Activated T-cell treated with anti-CD3 and anti-CD28 coated beads, Interleukin-2, amount 50 U/mL, for 72 hours (primary cell): ENCODE measurements around the gene HADHA. TPM values are rescaled to one million over a fixed set of nuclear protein-coding genes. Genes with fewer than 3 reads are reported as not detected.

Experiments used
- ATAC-seq, 2 donors: fragments of 150-1000 bp; cut with Tn5 transposase; replicated peaks in 1 of 2; 2 replicates each; pipeline ENCODE4 v1.10.0; 2021; ENCODE audit warnings: moderate library complexity in 2 of 2, mild to moderate bottlenecking in 1 of 2
- DNase-seq, 2 donors: peaks; one replicate each; pipeline ENCODE4 v3.0.0; 2021 to 2022; ENCODE audit warnings: mixed read lengths in 1 of 2
- H3K27ac Mint-ChIP-seq: one replicate; pipeline ENCODE4 v1.8.0; 2022; ENCODE audit warnings: mild to moderate bottlenecking, moderate library complexity, mixed read lengths
- H3K27me3 Mint-ChIP-seq: one replicate; pipeline ENCODE4 v1.8.0; 2022; ENCODE audit warnings: low read depth, mixed read lengths
- H3K36me3 Mint-ChIP-seq, 2 donors: one replicate each; pipeline ENCODE4 v1.8.0; 2022; ENCODE audit warnings: mixed read lengths in 2 of 2, mild to moderate bottlenecking in 1 of 2; ENCODE audit not compliant: insufficient read depth in 2 of 2
- H3K4me1 Mint-ChIP-seq: one replicate; pipeline ENCODE4 v1.8.0; 2022; ENCODE audit warnings: low read depth, mixed read lengths
- H3K4me3 Mint-ChIP-seq, 2 donors: one replicate each; pipeline ENCODE4 v1.8.0; 2022; ENCODE audit warnings: mild to moderate bottlenecking in 2 of 2, mixed read lengths in 2 of 2, moderate library complexity in 2 of 2
- H3K9me3 Mint-ChIP-seq, 2 donors: one replicate each; pipeline ENCODE4 v1.8.0; 2022; ENCODE audit warnings: mixed read lengths in 2 of 2
- total RNA-seq, 2 donors: library from RNA; stranded (reverse); gene quantifications; one replicate each; pipeline ENCODE4 v1.2.3, GENCODE V29; 2022

Gene HADHA
- total RNA-seq, 2 donors from 2014 or later, result 108 TPM

DNA sequence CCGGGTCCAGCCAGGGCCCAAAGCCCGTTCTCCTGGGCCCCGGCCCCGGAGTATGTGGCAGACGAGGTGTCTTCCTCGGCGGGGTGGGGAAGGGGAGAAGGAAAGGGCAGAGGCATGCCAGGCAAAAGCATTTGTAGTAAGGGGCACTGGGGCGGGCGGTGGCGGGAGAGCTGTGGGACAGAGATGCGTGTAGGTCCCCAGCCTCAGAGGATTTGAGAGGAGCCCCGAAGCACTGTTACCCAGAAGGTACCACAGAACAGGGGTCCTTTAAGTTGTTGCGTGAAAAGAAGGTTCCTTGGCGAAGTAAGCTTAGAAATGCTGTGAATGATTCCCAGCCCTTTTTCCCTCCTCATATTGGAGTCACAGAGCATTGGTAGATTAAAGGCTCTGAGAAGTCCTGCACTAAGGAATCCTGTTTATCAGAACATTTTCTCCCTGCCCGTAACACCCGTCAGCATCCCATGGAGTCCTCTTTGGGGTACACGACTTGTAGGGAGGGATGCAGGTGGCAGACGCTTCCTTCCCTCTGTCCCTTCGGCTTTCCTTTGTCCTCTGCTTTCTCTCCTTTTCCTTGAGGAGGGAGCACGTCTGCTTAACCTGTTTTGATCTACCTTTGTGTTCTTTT is 59.0 kb downstream of the HADHA start:
- no peak overlapping the region for H3K27ac Mint-ChIP-seq
- no peak for DNase-seq
- peaks cover 10% of the 10 kb centered on the region for H3K27me3 Mint-ChIP-seq
- H3K9me3 Mint-ChIP-seq, result no peaks in the 10 kb centered on the region
- ATAC-seq, result no peak
- peaks cover 1% of the 10 kb centered on the region for H3K4me1 Mint-ChIP-seq
- peak overlapping the region; percentile 70 to 76 for H3K4me3 Mint-ChIP-seq
- no peaks in the 10 kb centered on the region for H3K36me3 Mint-ChIP-seq

DNA sequence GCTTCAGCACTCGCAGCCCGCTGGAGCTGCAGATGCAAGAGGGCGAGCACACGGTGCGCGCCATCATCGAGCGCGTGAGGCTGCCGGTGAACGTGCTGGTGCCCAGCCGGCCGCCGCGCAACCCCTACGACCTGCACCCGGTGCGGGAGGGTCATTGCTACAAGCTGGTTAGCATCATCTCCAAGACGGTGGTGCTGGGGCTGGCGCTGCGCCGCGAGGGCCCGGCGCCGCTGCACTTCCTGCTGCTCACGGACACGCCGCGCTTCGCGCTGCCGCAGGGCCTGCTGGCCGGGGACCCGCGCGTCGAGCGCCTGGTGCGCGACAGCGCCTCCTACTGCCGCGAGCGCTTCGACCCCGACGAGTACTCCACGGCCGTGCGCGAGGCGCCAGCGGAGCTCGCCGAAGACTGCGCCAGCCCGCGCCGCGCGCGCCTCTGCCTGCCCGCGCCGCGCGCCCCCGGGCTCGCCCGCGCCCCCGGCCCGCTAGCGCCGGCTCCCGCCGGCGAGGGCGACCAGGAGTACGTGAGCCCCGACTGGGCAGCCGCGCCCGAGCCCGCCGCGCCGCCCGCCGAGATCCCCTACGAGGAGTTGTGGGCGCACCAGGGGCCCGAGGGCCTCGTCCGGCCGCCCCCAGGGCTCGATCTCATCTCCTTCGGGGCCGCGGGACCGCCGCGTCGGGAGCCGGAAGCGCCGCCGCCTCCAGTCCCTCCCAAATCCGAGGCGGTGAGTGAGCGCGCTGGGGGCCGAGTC is 59.7 kb downstream of the HADHA start:
- peaks cover 7% of the 10 kb centered on the region for H3K4me1 Mint-ChIP-seq
- peaks cover 16% of the 10 kb centered on the region for H3K27me3 Mint-ChIP-seq
- no peak overlapping the region for H3K27ac Mint-ChIP-seq
- DNase-seq (peak; percentile 89), ATAC-seq (peak; percentile 96 to 97)
- H3K36me3 Mint-ChIP-seq, result no peaks in the 10 kb centered on the region
- no peaks in the 10 kb centered on the region for H3K9me3 Mint-ChIP-seq
- H3K4me3 Mint-ChIP-seq, result peak overlapping the region; percentile 70 to 76

DNA sequence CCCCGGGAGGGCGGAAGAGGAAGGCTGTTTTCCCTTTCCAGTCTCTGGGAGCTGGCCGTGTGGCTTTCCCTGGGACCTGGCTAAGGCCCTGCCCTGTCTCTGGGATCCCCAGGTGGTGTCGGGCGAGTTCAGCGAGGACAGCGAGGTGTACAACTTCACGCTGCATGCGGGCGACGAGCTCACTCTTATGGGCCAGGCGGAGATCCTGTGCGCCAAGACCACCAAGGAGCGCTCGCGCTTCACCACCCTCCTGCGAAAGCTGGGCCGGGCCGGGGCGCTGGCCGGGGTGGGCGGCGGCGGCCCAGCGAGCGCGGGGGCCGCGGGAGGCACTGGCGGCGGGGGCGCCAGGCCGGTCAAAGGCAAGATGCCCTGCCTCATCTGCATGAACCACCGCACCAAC is 60.3 kb downstream of the HADHA start:
- no peak for DNase-seq
- H3K27ac Mint-ChIP-seq, result no peak overlapping the region
- H3K4me3 Mint-ChIP-seq, result peak overlapping the region; percentile 68 to 70
- H3K27me3 Mint-ChIP-seq, result peaks cover 16% of the 10 kb centered on the region
- no peak for ATAC-seq
- no peaks in the 10 kb centered on the region for H3K9me3 Mint-ChIP-seq
- no peaks in the 10 kb centered on the region for H3K36me3 Mint-ChIP-seq
- peaks cover 11% of the 10 kb centered on the region for H3K4me1 Mint-ChIP-seq

DNA sequence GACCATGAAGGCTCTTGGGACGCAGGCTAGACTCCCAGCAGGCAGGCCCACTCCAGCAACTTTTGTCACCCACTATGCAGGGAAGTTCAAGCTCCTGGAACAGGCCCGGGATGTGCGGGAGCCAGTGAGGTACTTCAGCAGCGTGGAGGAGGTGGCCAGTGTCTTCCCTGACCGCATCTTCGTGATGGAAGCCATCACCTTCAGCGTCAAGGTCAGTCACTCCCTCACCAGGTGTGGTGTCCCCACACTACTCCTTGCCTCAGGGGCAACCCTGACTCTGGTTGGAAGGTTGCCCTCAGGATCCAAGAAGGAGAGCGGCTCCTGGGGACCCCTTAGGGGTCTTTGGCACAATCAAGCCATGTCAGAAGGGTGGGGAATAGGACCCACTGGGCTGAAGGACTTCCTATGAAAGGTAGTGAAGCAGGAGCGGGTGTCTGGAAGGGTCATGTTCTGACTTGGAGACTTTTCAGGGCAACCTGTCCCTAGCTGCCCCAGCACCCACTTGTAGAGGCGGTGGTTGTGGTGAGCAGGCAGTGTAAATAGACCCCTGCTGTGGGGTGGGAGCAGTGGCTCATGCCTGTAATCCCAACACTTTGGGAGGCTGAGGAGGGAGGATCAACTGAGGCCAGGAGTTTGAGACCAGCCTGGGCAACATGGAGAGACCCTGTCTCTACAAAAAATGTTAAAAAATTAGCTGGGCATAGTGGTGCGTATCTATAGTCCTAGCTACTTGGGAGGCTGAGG is 61.4 kb downstream of the HADHA start:
- Mint-ChIP-seq H3K27me3 (peaks cover 16% of the 10 kb centered on the region), H3K4me3 (peak overlapping the region in 1 of 2 donors; percentile 68), H3K9me3 (no peaks in the 10 kb centered on the region), H3K4me1 (peaks cover 12% of the 10 kb centered on the region), H3K27ac (no peak overlapping the region), H3K36me3 (no peaks in the 10 kb centered on the region)
- DNase-seq, result no peak
- no peak for ATAC-seq

GRCh38 chr2:26182441-26182840 is 62.0 kb downstream of the HADHA start:
- H3K36me3 Mint-ChIP-seq, result no peaks in the 10 kb centered on the region
- H3K4me3 Mint-ChIP-seq, result no peak overlapping the region
- no peak for ATAC-seq
- no peak overlapping the region for H3K27ac Mint-ChIP-seq
- H3K9me3 Mint-ChIP-seq, result no peaks in the 10 kb centered on the region
- DNase-seq, result no peak
- H3K27me3 Mint-ChIP-seq, result peaks cover 16% of the 10 kb centered on the region
- H3K4me1 Mint-ChIP-seq, result peaks cover 12% of the 10 kb centered on the region

GRCh38 chr2:26179446-26179913 is 65.0 kb downstream of the HADHA start:
- Mint-ChIP-seq H3K4me1 (peaks cover 12% of the 10 kb centered on the region), H3K27ac (no peak overlapping the region)

GRCh38 chr2:26178746-26179436 is 65.5 kb downstream of the HADHA start:
- DNase-seq, result no peak
- peak overlapping the region; percentile 59 to 74 for H3K4me3 Mint-ChIP-seq
- peaks cover 12% of the 10 kb centered on the region for H3K4me1 Mint-ChIP-seq

More at GRCh38 chr2:26179446-26179913, 65.0 kb downstream of the HADHA start:
- no peaks in the 10 kb centered on the region for H3K36me3 Mint-ChIP-seq
- peak in 1 of 2 donors; percentile 11 for ATAC-seq
- peak overlapping the region; percentile 59 to 74 for H3K4me3 Mint-ChIP-seq
- peaks cover 21% of the 10 kb centered on the region for H3K27me3 Mint-ChIP-seq
- DNase-seq, result no peak
- no peaks in the 10 kb centered on the region for H3K9me3 Mint-ChIP-seq

DNA sequence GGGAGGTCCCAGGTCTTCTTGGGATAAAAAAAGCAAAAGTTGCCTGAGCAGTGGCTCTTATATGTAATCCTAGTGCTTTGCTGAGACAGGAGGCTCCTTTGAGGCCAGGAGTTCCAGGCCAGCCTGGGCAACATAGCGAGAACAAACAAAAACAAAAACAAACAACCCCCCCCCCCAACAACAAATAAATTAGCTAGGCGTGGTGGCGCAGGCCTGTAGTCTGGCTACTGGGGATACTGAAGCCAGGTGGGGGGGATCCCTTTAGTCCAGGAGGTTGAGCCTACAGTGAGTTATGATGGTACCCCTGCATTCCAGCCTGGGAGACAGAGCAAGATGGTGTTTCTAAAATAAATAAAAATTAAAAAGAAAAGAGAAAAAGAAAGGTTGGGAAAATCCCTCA is 66.2 kb downstream of the HADHA start:
- ATAC-seq (no peak), DNase-seq (no peak)
- H3K9me3 Mint-ChIP-seq, result no peaks in the 10 kb centered on the region
- no peaks in the 10 kb centered on the region for H3K36me3 Mint-ChIP-seq
- no peak overlapping the region for H3K27ac Mint-ChIP-seq
- H3K4me1 Mint-ChIP-seq, result peaks cover 12% of the 10 kb centered on the region
- peaks cover 24% of the 10 kb centered on the region for H3K27me3 Mint-ChIP-seq
- peak overlapping the region; percentile 39 to 74 for H3K4me3 Mint-ChIP-seq

More at GRCh38 chr2:26178746-26179436, 65.5 kb downstream of the HADHA start:
- Mint-ChIP-seq H3K27me3 (peaks cover 24% of the 10 kb centered on the region), H3K9me3 (no peaks in the 10 kb centered on the region), H3K36me3 (no peaks in the 10 kb centered on the region), H3K27ac (no peak overlapping the region)
- ATAC-seq, result peak; percentile 61 to 62

DNA sequence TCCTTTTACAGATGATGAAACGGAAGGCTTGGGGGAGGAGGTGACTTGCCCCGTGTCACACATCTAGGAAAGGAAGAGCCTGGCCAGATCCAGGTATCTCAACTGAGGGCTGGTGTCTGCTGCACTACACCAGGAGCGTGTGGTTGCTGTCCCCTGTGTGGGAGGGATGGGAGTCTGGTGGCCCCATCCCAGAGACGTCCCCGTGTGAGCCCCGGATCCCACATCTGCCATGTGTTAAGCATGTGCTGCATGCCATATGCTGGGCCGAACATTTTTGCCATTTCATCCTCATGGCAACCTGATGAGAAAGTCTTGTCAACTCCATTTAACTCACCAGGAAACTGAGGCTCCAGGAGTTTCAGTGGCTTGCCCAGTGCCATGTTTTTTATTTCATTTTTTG is 67.3 kb downstream of the HADHA start:
- Mint-ChIP-seq H3K9me3 (no peaks in the 10 kb centered on the region), H3K4me3 (no peak overlapping the region), H3K36me3 (peaks cover 0 to 1% of the 10 kb centered on the region in 2 donors), H3K4me1 (peaks cover 12% of the 10 kb centered on the region), H3K27ac (no peak overlapping the region), H3K27me3 (peaks cover 27% of the 10 kb centered on the region)
- DNase-seq (no peak), ATAC-seq (no peak)

GRCh38 chr2:26176279-26176615 is 68.2 kb downstream of the HADHA start:
- H3K27me3 Mint-ChIP-seq, result peaks cover 34% of the 10 kb centered on the region
- DNase-seq (no peak), ATAC-seq (no peak)
- H3K27ac Mint-ChIP-seq, result no peak overlapping the region
- no peak overlapping the region for H3K4me3 Mint-ChIP-seq
- peaks cover 18% of the 10 kb centered on the region for H3K4me1 Mint-ChIP-seq
- no peaks in the 10 kb centered on the region for H3K9me3 Mint-ChIP-seq
- H3K36me3 Mint-ChIP-seq, result peaks cover 0 to 7% of the 10 kb centered on the region in 2 donors

- Mint-ChIP-seq H3K27ac (no peak overlapping the region), H3K27me3 (peaks cover 28% of the 10 kb centered on the region), H3K36me3 (peaks cover 0 to 7% of the 10 kb centered on the region in 2 donors), H3K9me3 (no peaks in the 10 kb centered on the region), H3K4me1 (peaks cover 18% of the 10 kb centered on the region), H3K4me3 (no peak overlapping the region)
- ATAC-seq (no peak), DNase-seq (no peak)
Measured at GRCh38 chr2:26175466-26176278, 68.8 kb downstream of the HADHA start.
